SJSA1 (cell line): ENCODE data around the gene SLC2A3. TPM values are rescaled to one million over a fixed set of nuclear protein-coding genes. Genes with fewer than 3 reads are reported as not detected.
"Not testable (repeated sequence)": the region's sequence is repeated elsewhere in the genome, so short reads cannot be mapped to it uniquely, and the experiment has no call there.

Experiments used
- DNase-seq, 2 experiments: peaks; one replicate each; pipeline ENCODE4 v3.0.0-alpha.2; 2015 to 2020; ENCODE audit warnings: low spot score in 2 of 2, low read depth in 1 of 2
- H3K27ac ChIP-seq: fragments of 250-450 bp; sonication (Bioruptor Pico); 2 replicates; pipeline ENCODE4 v1.5.1; 2020; ENCODE audit warnings: mild to moderate bottlenecking, moderate library complexity
- H3K27me3 ChIP-seq: fragments of 250-450 bp; sonication (Bioruptor Pico); replicated peaks from 2 replicates; pipeline ENCODE4 v1.5.1; 2020; ENCODE audit warnings: mild to moderate bottlenecking, moderate library complexity
- H3K36me3 ChIP-seq: fragments of 250-450 bp; sonication (Bioruptor Pico); 2 replicates; pipeline ENCODE4 v1.5.1; 2020; ENCODE audit warnings: mild to moderate bottlenecking
- H3K4me1 ChIP-seq: fragments of 250-450 bp; sonication (Bioruptor Pico); replicated peaks from 2 replicates; pipeline ENCODE4 v1.6.1; 2021; ENCODE audit warnings: mild to moderate bottlenecking
- H3K4me3 ChIP-seq: fragments of 250-450 bp; sonication (Bioruptor Pico); 2 replicates; pipeline ENCODE4 v1.5.1; 2020; ENCODE audit warnings: mild to moderate bottlenecking
- H3K9me3 ChIP-seq: fragments of 250-450 bp; sonication (Bioruptor Pico); replicated peaks from 2 replicates; pipeline ENCODE4 v1.5.1; 2020; ENCODE audit warnings: mild to moderate bottlenecking
- total RNA-seq: library from RNA; depleted of rRNA; stranded (reverse); fragments of >200 nt; shearing (Covaris generic); gene quantifications from 2 replicates; pipeline ENCODE4 v1.2.3, GENCODE V29; 2014; rRNA removed

Gene SLC2A3
- total RNA-seq, 1 experiment from 2014 or later = 13.7 TPM

GRCh38 chr12:7880952-7881735, 54.8 kb downstream of the SLC2A3 start:
- H3K36me3 ChIP-seq, DNase-seq, H3K27me3 ChIP-seq, H3K27ac ChIP-seq, H3K4me1 ChIP-seq, H3K4me3 ChIP-seq, H3K9me3 ChIP-seq: not testable (repeated sequence)

DNA sequence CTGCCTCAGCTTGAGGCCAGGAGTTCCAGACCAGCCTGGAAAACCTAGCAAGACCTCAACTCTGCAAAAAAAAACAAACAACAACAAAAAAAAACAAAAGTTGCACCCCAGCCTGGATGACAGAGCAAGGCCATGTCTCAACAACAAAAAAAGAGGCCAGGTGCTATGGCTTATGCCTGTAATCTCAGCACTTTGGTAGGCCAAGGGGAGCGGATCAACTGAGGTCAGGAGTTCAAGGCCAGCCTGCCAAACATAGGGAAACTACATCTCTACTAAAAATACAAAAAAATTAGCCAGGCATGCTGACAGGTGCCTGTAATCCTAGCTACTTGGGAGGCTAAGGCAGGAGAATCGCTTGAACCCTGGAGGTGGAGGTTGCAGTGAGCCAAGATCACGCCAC, 56.7 kb downstream of the SLC2A3 start:
- Histone ChIP-seq H3K36me3 (no peaks in the 10 kb centered on the region), H3K4me1 (no peaks in the 10 kb centered on the region), H3K27ac (no peak overlapping the region), H3K4me3 (no peak overlapping the region), H3K9me3 (no peaks in the 10 kb centered on the region), H3K27me3 (no peaks in the 10 kb centered on the region)
- no peak for DNase-seq

DNA sequence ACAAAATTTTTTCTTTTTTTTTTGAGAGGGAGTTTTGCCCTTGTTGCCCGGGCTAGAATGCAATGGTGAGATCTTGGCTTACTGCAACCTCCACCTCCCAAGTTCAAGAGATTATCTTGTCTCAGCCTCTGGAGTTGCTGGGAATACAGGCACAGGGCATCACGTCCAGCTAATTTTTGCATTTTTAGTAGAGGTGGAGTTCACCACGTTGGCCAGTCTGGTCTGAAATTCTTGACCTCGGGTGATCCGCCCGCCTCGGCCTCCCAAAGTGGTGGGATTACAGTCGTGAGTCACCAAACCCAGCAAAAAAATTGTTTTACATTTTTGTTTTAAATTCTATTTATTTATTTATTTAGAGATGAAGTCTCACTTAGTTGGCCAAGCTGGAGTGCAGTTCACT, 58.6 kb downstream of the SLC2A3 start:
- Histone ChIP-seq H3K4me3 (no peak overlapping the region), H3K36me3 (no peaks in the 10 kb centered on the region), H3K9me3 (no peaks in the 10 kb centered on the region), H3K4me1 (no peaks in the 10 kb centered on the region), H3K27ac (no peak overlapping the region), H3K27me3 (no peaks in the 10 kb centered on the region)
- DNase-seq = no peak

DNA sequence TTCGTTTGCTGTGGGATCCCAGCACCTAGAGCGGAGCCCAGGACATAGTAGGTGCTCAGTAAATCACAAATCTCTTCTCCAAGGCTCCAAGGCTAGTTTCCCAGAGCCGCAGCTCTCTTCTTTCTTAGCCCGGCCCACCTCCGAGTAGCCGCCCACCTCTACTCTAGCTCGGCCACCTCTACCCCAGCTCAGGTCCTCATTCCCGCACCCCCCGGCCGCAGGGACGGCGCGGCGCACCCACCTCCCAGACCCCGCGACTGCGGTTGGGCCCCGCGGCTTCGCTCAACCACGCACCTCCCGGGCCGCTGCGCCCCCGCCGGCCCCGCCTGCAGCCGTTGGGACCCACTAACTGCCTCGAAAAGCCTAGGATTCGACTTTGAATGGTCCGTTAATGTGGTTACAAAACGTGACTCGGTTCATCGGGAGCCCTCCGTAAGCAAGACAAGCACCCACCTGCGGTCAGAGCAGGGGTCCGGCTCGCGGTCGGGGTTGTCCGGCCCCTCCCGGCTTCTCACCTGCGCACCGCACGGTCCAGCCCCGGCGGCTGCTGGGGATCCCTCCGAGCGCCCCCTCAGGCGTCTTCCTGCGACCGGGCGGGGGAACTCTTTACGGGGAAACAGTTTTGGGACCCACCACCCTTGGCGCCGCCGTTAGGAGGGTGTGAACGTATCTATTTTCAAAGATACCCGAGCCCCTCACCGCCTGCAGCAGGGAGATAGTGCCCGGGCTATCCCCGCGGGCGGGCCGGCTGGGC, 63.2 kb downstream of the SLC2A3 start, which contains the start of gene SLC2A14:
Gene SLC2A14 (minus strand): TSS at position 350 of the 754 bp plus-strand sequence. CDS start 3,035 bp downstream, outside the sequence.
- no peaks in the 10 kb centered on the region for H3K9me3 ChIP-seq
- H3K27me3 ChIP-seq = no peaks in the 10 kb centered on the region
- no peak within 1 kb of the TSS for H3K4me3 ChIP-seq
- no peak for DNase-seq
- H3K4me1 ChIP-seq = no peaks in the 10 kb centered on the region
- H3K27ac ChIP-seq = no peak within 1 kb of the TSS
- no peaks in the 10 kb centered on the region for H3K36me3 ChIP-seq

GRCh38 chr12:7870335-7870734, 65.7 kb downstream of the SLC2A3 start:
- no peaks in the 10 kb centered on the region for H3K9me3 ChIP-seq
- no peaks in the 10 kb centered on the region for H3K4me1 ChIP-seq
- H3K4me3 ChIP-seq = no peak overlapping the region
- H3K27me3 ChIP-seq = no peaks in the 10 kb centered on the region
- H3K36me3 ChIP-seq = no peaks in the 10 kb centered on the region
- H3K27ac ChIP-seq = no peak overlapping the region
- DNase-seq = no peak

Other genes starting within 250 kb of the SLC2A3 start
- gene GDF3, start 240.4 kb downstream of the SLC2A3 start, total RNA-seq = not detected in 2 replicates
- not detected in 2 replicates for gene DPPA3, start 224.8 kb downstream of the SLC2A3 start, total RNA-seq
- gene CLEC4C, start 188.8 kb downstream of the SLC2A3 start, total RNA-seq = not detected in 2 replicates
- not detected in 2 replicates for gene NANOGNB, start 171.0 kb downstream of the SLC2A3 start, total RNA-seq
- gene NANOG, start 146.8 kb downstream of the SLC2A3 start, total RNA-seq = not detected in 2 replicates
- not detected in 2 replicates for gene SLC2A14, start 63.3 kb downstream of the SLC2A3 start, total RNA-seq
- gene FOXJ2, start 96.5 kb upstream of the SLC2A3 start, total RNA-seq = 10.3 and 12.1 TPM in 2 replicates
- gene C3AR1, start 130.2 kb upstream of the SLC2A3 start, total RNA-seq = 0.13 and 1.9 TPM in 2 replicates
- 38.8 and 61.7 TPM in 2 replicates for gene NECAP1, start 146.1 kb upstream of the SLC2A3 start, total RNA-seq
- 0.16 TPM in 1 of 2 replicates, not detected in the other for gene CLEC4A, start 187.4 kb upstream of the SLC2A3 start, total RNA-seq
- not detected in 2 replicates for gene ZNF705A, start 220.8 kb upstream of the SLC2A3 start, total RNA-seq